Caco-2 (cell line): ENCODE data around the gene KYNU. TPM values are rescaled to one million over a fixed set of nuclear protein-coding genes. Genes with fewer than 3 reads are reported as not detected.

Source experiments
- BruUV-seq: library from RNA; stranded (reverse); fragments of 400-500 nt; replicated peaks from 2 replicates; lab custom pipeline; 2021; lab: Mats Ljungman, UMichigan
- CTCF ChIA-PET: fragments of 300-600 bp; sonication (Branson Sonifier 250); formaldehyde crosslinking; loops from one replicate; lab custom pipeline; 2022; ENCODE audit warnings: antibody characterized with exemption; lab: Charles Lee
- POLR2A ChIA-PET: fragments of 300-600 bp; sonication (Branson Sonifier 250); formaldehyde crosslinking; loops from one replicate; lab custom pipeline; 2022; ENCODE audit warnings: antibody characterized with exemption; lab: Charles Lee
- DNase-seq, 2 experiments: peaks; one replicate each; pipeline versions ENCODE4 v3.0.0 to v3.0.0-alpha.2; 2020 to 2022
- H3K27me3 ChIP-seq: replicated peaks from 2 replicates; pipeline ENCODE4 v1.6.0; 2011; ENCODE audit warnings: low read length; ENCODE audit not compliant: control insufficient read depth, insufficient read depth
- H3K36me3 ChIP-seq: 2 replicates; pipeline ENCODE4 v1.5.1; 2011; ENCODE audit warnings: low read length; ENCODE audit not compliant: control insufficient read depth, insufficient read depth
- H3K4me1 ChIP-seq: fragments of 250-450 bp; sonication (Bioruptor Pico); 2 replicates; pipeline ENCODE4 v1.5.1; 2020; ENCODE audit warnings: mild to moderate bottlenecking
- H3K4me3 ChIP-seq: 2 replicates; pipeline ENCODE4 v1.5.1; 2011; ENCODE audit warnings: low read depth, mild to moderate bottlenecking, control low read depth, low read length
- H3K9me3 ChIP-seq: fragments of 250-450 bp; sonication (Bioruptor Pico); 2 replicates; pipeline ENCODE4 v1.5.1; 2020; ENCODE audit warnings: mild to moderate bottlenecking, moderate library complexity
- H3K27ac Mint-ChIP-seq: one replicate; pipeline ENCODE4 v1.8.0; 2022; ENCODE audit warnings: mixed read lengths; ENCODE audit not compliant: unreplicated experiment
- H3K27me3 Mint-ChIP-seq: one replicate; pipeline ENCODE4 v1.8.0; 2022; ENCODE audit warnings: mixed read lengths; ENCODE audit not compliant: insufficient read depth, unreplicated experiment
- H3K36me3 Mint-ChIP-seq: one replicate; pipeline ENCODE4 v1.8.0; 2022; ENCODE audit warnings: mild to moderate bottlenecking, mixed read lengths; ENCODE audit not compliant: insufficient read depth, unreplicated experiment
- H3K4me1 Mint-ChIP-seq: one replicate; pipeline ENCODE4 v1.8.0; 2022; ENCODE audit warnings: low read depth, mixed read lengths; ENCODE audit not compliant: unreplicated experiment
- H3K4me3 Mint-ChIP-seq: one replicate; pipeline ENCODE4 v1.8.0; 2022; ENCODE audit warnings: mild to moderate bottlenecking, moderate library complexity, mixed read lengths; ENCODE audit not compliant: unreplicated experiment
- H3K9me3 Mint-ChIP-seq: one replicate; pipeline ENCODE4 v1.8.0; 2022; ENCODE audit warnings: mixed read lengths; ENCODE audit not compliant: unreplicated experiment
- CTCF ChIP-seq, 2 experiments: fragments of 200-600 bp in 1 of 2; IDR thresholded peaks; 1 replicate in 1 of 2; 2 replicates in 1 of 2; pipeline versions ENCODE4 v1.5.1 to v1.8.0; 2011 to 2022; ENCODE audit warnings: antibody characterized with exemption in 1 of 2, control low read depth in 1 of 2, inconsistent platforms in 1 of 2, low read depth in 1 of 2, low read length in 1 of 2, mild to moderate bottlenecking in 1 of 2, moderate library complexity in 1 of 2; ENCODE audit not compliant: insufficient read depth in 1 of 2, severe bottlenecking in 1 of 2, unreplicated experiment in 1 of 2
- intact Hi-C: fragments of 100-400 bp; cut with micrococcal nuclease; formaldehyde crosslinking; loops from one replicate; pipeline ENCODE4 v1.10.0; 2022; ENCODE audit not compliant: unreplicated experiment
- total RNA-seq: library from RNA; stranded (reverse); gene quantifications from 2 replicates; pipeline ENCODE4 v1.2.3, GENCODE V29; 2022

The KYNU gene
- total RNA-seq, 1 experiment from 2014 or later: 4.3 TPM

DNA sequence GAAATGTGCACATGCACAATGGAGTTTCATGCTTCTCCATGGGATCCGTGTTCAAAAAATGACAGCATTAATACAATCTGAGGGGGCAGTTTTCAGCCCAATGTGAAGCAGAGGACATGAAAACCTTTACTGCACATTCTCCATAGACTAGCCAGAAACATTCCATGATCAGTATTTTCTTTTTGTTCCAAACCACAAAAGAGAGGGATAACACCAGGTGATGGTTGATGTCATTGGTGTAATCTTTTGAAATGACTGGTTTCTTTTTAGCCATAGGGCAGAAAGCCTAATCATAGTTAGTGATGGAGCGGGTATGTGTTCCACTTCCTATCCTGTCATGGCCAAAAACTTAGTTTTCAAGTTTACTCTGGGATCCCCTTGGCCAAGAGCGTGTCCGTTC, 1.8 kb upstream of the KYNU start:
- H3K4me1 ChIP-seq: peaks cover 45% of the 10 kb centered on the region
- H3K27me3 ChIP-seq: no peaks in the 10 kb centered on the region
- peaks cover 31% of the 10 kb centered on the region for H3K4me1 Mint-ChIP-seq
- H3K36me3 Mint-ChIP-seq: no peaks in the 10 kb centered on the region
- no peaks in the 10 kb centered on the region for H3K27me3 Mint-ChIP-seq
- no peak overlapping the region for H3K4me3 Mint-ChIP-seq
- ChIA-PET CTCF (no interaction called here), POLR2A (no interaction called here)
- no peak overlapping the region for H3K27ac Mint-ChIP-seq
- intact Hi-C loops: loop anchor here (5.0 kb wide), 1 partner anchor 77 kb away; no protein-coding TSS in a partner anchor
- H3K4me3 ChIP-seq: no peak overlapping the region
- no peaks in the 10 kb centered on the region; the same call in 1 of the 2 replicates for H3K36me3 ChIP-seq
- BruUV-seq: no TSS peak
- H3K9me3 ChIP-seq: no peaks in the 10 kb centered on the region
- H3K9me3 Mint-ChIP-seq: no peaks in the 10 kb centered on the region
- no peak for TF ChIP-seq CTCF (IDR thresholded peaks at IDR 0.05; ENCODE audit: insufficient read depth in 1 of 2, low read depth in 1 of 2, low read length in 1 of 2, severe bottlenecking in 1 of 2, unreplicated experiment in 1 of 2)
- no peak for DNase-seq

- no peak overlapping the region for H3K27ac Mint-ChIP-seq
- TF ChIP-seq CTCF (IDR thresholded peaks at IDR 0.05; ENCODE audit: insufficient read depth in 1 of 2, low read depth in 1 of 2, low read length in 1 of 2, severe bottlenecking in 1 of 2, unreplicated experiment in 1 of 2): no peak
- ChIA-PET POLR2A (no interaction called here), CTCF (no interaction called here)
- no peaks in the 10 kb centered on the region for H3K27me3 Mint-ChIP-seq
- no peak for DNase-seq
- peaks cover 39% of the 10 kb centered on the region for H3K4me1 Mint-ChIP-seq
- H3K9me3 Mint-ChIP-seq: no peaks in the 10 kb centered on the region
- peaks cover 45% of the 10 kb centered on the region for H3K4me1 ChIP-seq
- no peak overlapping the region for H3K4me3 Mint-ChIP-seq
- H3K4me3 ChIP-seq: no peak overlapping the region
- no TSS peak for BruUV-seq
- H3K27me3 ChIP-seq: no peaks in the 10 kb centered on the region
- H3K36me3 Mint-ChIP-seq: no peaks in the 10 kb centered on the region
- H3K9me3 ChIP-seq: no peaks in the 10 kb centered on the region
- intact Hi-C loops: loop anchor here (5.0 kb wide), 1 partner anchor 76 kb away; no protein-coding TSS in a partner anchor
- H3K36me3 ChIP-seq: no peaks in the 10 kb centered on the region; the same call in 1 of the 2 replicates
These were observed 1.0 kb upstream of the KYNU start for GRCh38 chr2:142876423-142876822.

- Histone ChIP-seq H3K4me1 (peaks cover 45% of the 10 kb centered on the region), H3K27me3 (no peaks in the 10 kb centered on the region), H3K36me3 (no peaks in the 10 kb centered on the region; the same call in 1 of the 2 replicates), H3K4me3 (no peak overlapping the region), H3K9me3 (no peaks in the 10 kb centered on the region)
- peak overlapping the region; percentile 9 for H3K4me3 Mint-ChIP-seq
- ChIA-PET POLR2A (no interaction called here), CTCF (no interaction called here)
- no peaks in the 10 kb centered on the region for H3K27me3 Mint-ChIP-seq
- intact Hi-C loops: loop anchor here (5.0 kb wide), 1 partner anchor 74 kb away; no protein-coding TSS in a partner anchor
- no peak for TF ChIP-seq CTCF (IDR thresholded peaks at IDR 0.05; ENCODE audit: insufficient read depth in 1 of 2, low read depth in 1 of 2, low read length in 1 of 2, severe bottlenecking in 1 of 2, unreplicated experiment in 1 of 2)
- peaks cover 39% of the 10 kb centered on the region for H3K4me1 Mint-ChIP-seq
- no peaks in the 10 kb centered on the region for H3K36me3 Mint-ChIP-seq
- H3K27ac Mint-ChIP-seq: no peak overlapping the region
- H3K9me3 Mint-ChIP-seq: no peaks in the 10 kb centered on the region
- no peak for DNase-seq
- BruUV-seq: no TSS peak
These were observed 691 bp downstream of the KYNU start for GRCh38 chr2:142878031-142878678.
